Hematopoietic multipotent progenitor cell treated with erythropoietin and hydrocortisone succinate and interleukin-3 and kit ligand, for 17 days (in vitro differentiated cells): Measurements from ENCODE around the gene MYH9.
"Not testable (repeated sequence)": the region's sequence is repeated elsewhere in the genome, so short reads cannot be mapped to it uniquely, and the experiment has no call there.

Experiments
- DNase-seq: peaks from one replicate; pipeline ENCODE4 v3.0.0-alpha.2; 2015; ENCODE audit warnings: low spot score

The MYH9 gene

GRCh38 chr22:36413022-36413775 is 25.4 kb upstream of the MYH9 start:
- DNase-seq: no peak

- peak; percentile 66 for DNase-seq
These were observed 24.0 kb upstream of the MYH9 start for GRCh38 chr22:36411589-36412258.

GRCh38 chr22:36409911-36410756 is 22.4 kb upstream of the MYH9 start:
- DNase-seq: no peak

- DNase-seq: not testable (repeated sequence)
These were observed 21.8 kb upstream of the MYH9 start for GRCh38 chr22:36409554-36409910.

GRCh38 chr22:36409056-36409455 is 21.3 kb upstream of the MYH9 start:
- DNase-seq: no peak

GRCh38 chr22:36406721-36407120 is 19.0 kb upstream of the MYH9 start:
- no peak for DNase-seq

- DNase-seq: no peak
These were observed 18.1 kb upstream of the MYH9 start for GRCh38 chr22:36405671-36406538.

GRCh38 chr22:36405221-36405661 is 17.5 kb upstream of the MYH9 start:
- no peak for DNase-seq

GRCh38 chr22:36404446-36404845 is 16.7 kb upstream of the MYH9 start:
- no peak for DNase-seq

GRCh38 chr22:36399472-36399778 is 11.7 kb upstream of the MYH9 start:
- DNase-seq: no peak

GRCh38 chr22:36398601-36399471 is 11.1 kb upstream of the MYH9 start:
- DNase-seq: no peak

- DNase-seq: no peak
These were observed 9.6 kb upstream of the MYH9 start for GRCh38 chr22:36397131-36398093.

- peak; percentile 51 for DNase-seq
These were observed 8.1 kb upstream of the MYH9 start for GRCh38 chr22:36395915-36396314.

GRCh38 chr22:36395055-36395849 is 7.5 kb upstream of the MYH9 start:
- DNase-seq: no peak

- DNase-seq: peak; percentile 15
These were observed 3.9 kb upstream of the MYH9 start for GRCh38 chr22:36391638-36392037.

GRCh38 chr22:36389122-36389521 is 1.4 kb upstream of the MYH9 start:
- DNase-seq: not testable (repeated sequence)

- no peak for DNase-seq
These were observed 133 bp downstream of the MYH9 start for GRCh38 chr22:36387709-36387958.

- DNase-seq: peak; percentile 33
These were observed 663 bp downstream of the MYH9 start for GRCh38 chr22:36386900-36387708.
